ENCODE data around the gene DNAJC27. TPM values are rescaled to one million over a fixed set of nuclear protein-coding genes. Genes with fewer than 3 reads are reported as not detected.

The DNAJC27 gene
- total RNA-seq, 2 donors from 2014 or later = 11.4 to 58.7 TPM

GRCh38 chr2:24945907-24946306 is 25.8 kb downstream of the DNAJC27 start:
- WGBS, 2 donors = 91 to 97% methylated on average over 4 of the region's 4 CpGs
- Histone ChIP-seq H3K36me3 (replicated peaks in 1 of 2; ENCODE audit: insufficient read depth in 1 of 2, low read depth in 2 of 2) (peaks cover 0 to 3% of the 10 kb centered on the region in 2 donors), H3K9me3 (no peaks in the 10 kb centered on the region), H3K4me1 (peaks cover 11% of the 10 kb centered on the region), H3K27ac (no peak overlapping the region), H3K27me3 (no peaks in the 10 kb centered on the region), H3K4me3 (no peak overlapping the region)
- DNase-seq (no peak), ATAC-seq (no peak)
- intact Hi-C loops (cut with DNase I) = no loop called here
- no peak for TF ChIP-seq POLR2A (IDR thresholded peaks at IDR 0.05)
- TF ChIP-seq, protein P1, sequence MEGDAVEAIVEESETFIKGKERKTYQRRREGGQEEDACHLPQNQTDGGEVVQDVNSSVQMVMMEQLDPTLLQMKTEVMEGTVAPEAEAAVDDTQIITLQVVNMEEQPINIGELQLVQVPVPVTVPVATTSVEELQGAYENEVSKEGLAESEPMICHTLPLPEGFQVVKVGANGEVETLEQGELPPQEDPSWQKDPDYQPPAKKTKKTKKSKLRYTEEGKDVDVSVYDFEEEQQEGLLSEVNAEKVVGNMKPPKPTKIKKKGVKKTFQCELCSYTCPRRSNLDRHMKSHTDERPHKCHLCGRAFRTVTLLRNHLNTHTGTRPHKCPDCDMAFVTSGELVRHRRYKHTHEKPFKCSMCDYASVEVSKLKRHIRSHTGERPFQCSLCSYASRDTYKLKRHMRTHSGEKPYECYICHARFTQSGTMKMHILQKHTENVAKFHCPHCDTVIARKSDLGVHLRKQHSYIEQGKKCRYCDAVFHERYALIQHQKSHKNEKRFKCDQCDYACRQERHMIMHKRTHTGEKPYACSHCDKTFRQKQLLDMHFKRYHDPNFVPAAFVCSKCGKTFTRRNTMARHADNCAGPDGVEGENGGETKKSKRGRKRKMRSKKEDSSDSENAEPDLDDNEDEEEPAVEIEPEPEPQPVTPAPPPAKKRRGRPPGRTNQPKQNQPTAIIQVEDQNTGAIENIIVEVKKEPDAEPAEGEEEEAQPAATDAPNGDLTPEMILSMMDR (IDR thresholded peaks at IDR 0.05) = no peak

GRCh38 chr2:24943427-24944053 is 28.2 kb downstream of the DNAJC27 start:
- TF ChIP-seq POLR2A (IDR thresholded peaks at IDR 0.05) = no peak
- TF ChIP-seq, protein P1 (IDR thresholded peaks at IDR 0.05) = no peak
- H3K9me3 ChIP-seq = no peaks in the 10 kb centered on the region
- H3K36me3 ChIP-seq (replicated peaks in 1 of 2; ENCODE audit: insufficient read depth in 1 of 2, low read depth in 2 of 2) = peaks cover 0 to 3% of the 10 kb centered on the region in 2 donors
- H3K27ac ChIP-seq = no peak overlapping the region
- no peak overlapping the region for H3K4me3 ChIP-seq
- intact Hi-C loops (cut with DNase I) = no loop called here
- peaks cover 7% of the 10 kb centered on the region for H3K4me1 ChIP-seq
- WGBS, 2 donors = 75 to 84% methylated on average over 7 of the region's 7 CpGs
- no peak for DNase-seq
- no peaks in the 10 kb centered on the region for H3K27me3 ChIP-seq
- ATAC-seq = no peak

DNA sequence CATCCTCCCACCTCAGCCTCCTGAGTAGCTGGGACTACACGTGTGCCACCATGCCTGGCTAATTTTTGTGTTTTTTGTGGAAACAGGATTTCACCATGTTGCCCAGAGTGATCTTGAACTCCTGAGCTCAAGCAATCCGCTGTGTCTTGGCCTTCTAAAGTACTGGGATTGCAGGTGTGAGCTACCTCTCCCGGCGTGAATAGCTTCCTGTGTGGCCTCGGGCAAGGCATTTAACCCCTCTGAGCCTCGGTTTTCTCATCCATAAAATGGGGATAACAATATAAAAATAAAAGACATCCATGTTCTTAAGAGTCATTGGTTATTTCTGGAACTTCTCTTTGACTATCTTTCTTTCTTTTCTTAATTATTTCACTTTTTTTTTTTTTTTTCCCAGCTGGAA is 32.4 kb downstream of the DNAJC27 start:
- H3K9me3 ChIP-seq = no peaks in the 10 kb centered on the region
- H3K4me1 ChIP-seq = no peaks in the 10 kb centered on the region

DNA sequence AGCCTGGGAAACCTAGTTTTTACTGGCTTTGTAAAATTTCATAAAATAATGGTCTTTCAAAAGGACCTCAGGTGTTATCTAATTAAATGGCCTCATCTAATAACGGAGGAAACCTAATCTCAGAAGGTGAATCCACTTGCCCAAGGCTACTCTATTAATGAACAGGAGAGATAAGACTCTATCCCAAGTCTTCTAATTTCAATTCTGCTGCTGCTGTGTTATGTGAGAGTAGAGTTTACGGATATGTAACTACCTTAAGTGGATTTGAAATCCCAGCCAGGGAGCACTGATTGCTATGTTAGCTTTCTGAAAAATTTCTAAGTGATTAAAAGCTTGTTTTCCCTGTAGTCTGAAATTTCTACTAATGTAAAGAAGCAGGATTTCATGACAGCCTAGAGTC is 34.5 kb downstream of the DNAJC27 start:
- no peak overlapping the region for H3K4me3 ChIP-seq
- H3K4me1 ChIP-seq = no peaks in the 10 kb centered on the region
- no peak overlapping the region for H3K27ac ChIP-seq
- WGBS, 2 donors = 71 to 79% methylated on average over 2 of the region's 2 CpGs
- TF ChIP-seq POLR2A (IDR thresholded peaks at IDR 0.05) = no peak
- TF ChIP-seq, protein P1 (IDR thresholded peaks at IDR 0.05) = no peak
- intact Hi-C loops (cut with DNase I) = no loop called here
- H3K9me3 ChIP-seq = no peaks in the 10 kb centered on the region
- DNase-seq (no peak), ATAC-seq (no peak)
- H3K27me3 ChIP-seq = no peaks in the 10 kb centered on the region
- H3K36me3 ChIP-seq (replicated peaks in 1 of 2; ENCODE audit: insufficient read depth in 1 of 2, low read depth in 2 of 2) = no peaks in the 10 kb centered on the region

More for the DNA sequence above, 32.4 kb downstream of the DNAJC27 start:
- intact Hi-C loops (cut with DNase I) = no loop called here
- DNase-seq (no peak), ATAC-seq (no peak)
- TF ChIP-seq POLR2A (IDR thresholded peaks at IDR 0.05) = no peak
- TF ChIP-seq, protein P1 (IDR thresholded peaks at IDR 0.05) = no peak
- 59 to 71% methylated on average over 6 of the region's 6 CpGs for WGBS, 2 donors
- Histone ChIP-seq H3K36me3 (replicated peaks in 1 of 2; ENCODE audit: insufficient read depth in 1 of 2, low read depth in 2 of 2) (no peaks in the 10 kb centered on the region), H3K27ac (no peak overlapping the region), H3K4me3 (no peak overlapping the region), H3K27me3 (no peaks in the 10 kb centered on the region)

DNA sequence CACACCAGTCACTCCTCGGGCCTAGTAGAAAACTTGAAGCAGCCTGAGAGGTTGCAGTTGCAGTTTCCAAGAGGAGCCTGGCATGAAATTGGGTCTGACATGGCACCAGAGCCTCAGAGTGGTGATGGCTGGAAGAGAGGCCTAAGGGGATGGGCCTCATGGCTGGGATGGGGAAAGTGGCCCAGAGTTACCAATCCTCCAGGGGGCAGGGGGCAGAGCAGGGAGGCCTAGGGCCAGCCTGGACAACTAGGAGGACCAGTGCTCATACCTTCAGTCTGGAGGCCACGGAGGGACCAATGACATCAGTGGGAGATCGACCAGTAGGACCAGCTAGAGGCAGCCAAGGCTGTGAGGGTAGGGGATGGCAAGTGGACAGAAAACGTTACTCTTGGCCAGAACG is 36.6 kb downstream of the DNAJC27 start:
- Histone ChIP-seq H3K27ac (no peak overlapping the region), H3K4me1 (no peaks in the 10 kb centered on the region), H3K4me3 (no peak overlapping the region), H3K27me3 (no peaks in the 10 kb centered on the region), H3K36me3 (replicated peaks in 1 of 2; ENCODE audit: insufficient read depth in 1 of 2, low read depth in 2 of 2) (no peaks in the 10 kb centered on the region), H3K9me3 (no peaks in the 10 kb centered on the region)
- ATAC-seq (no peak), DNase-seq (no peak)
- intact Hi-C loops (cut with DNase I) = no loop called here
- 80 to 83% methylated on average over 5 of the region's 5 CpGs for WGBS, 2 donors
- TF ChIP-seq POLR2A (IDR thresholded peaks at IDR 0.05) = no peak
- TF ChIP-seq, protein P1 (IDR thresholded peaks at IDR 0.05) = no peak

All from body of pancreas (tissue), 4 donors.